Skeletal muscle tissue (tissue), 4 donors: Measurements from ENCODE around the gene ORC4. TPM values are rescaled to one million over a fixed set of nuclear protein-coding genes. Genes with fewer than 3 reads are reported as not detected.

ENCODE experiments used
- H3K27ac ChIP-seq: one replicate; pipeline ENCODE4 v1.7.0; 2013; ENCODE audit warnings: mild to moderate bottlenecking, low read depth, low read length, inconsistent platforms
- H3K27me3 ChIP-seq, 3 donors: one replicate each; pipeline ENCODE4 v1.7.0; 2013; ENCODE audit warnings: low read length in 3 of 3; ENCODE audit not compliant: control insufficient read depth in 3 of 3, insufficient read depth in 3 of 3
- H3K36me3 ChIP-seq, 3 donors: one replicate each; pipeline ENCODE4 v1.7.0; 2013; ENCODE audit warnings: low read length in 3 of 3; ENCODE audit not compliant: control insufficient read depth in 3 of 3, insufficient read depth in 3 of 3
- H3K4me1 ChIP-seq, 3 donors: one replicate each; pipeline ENCODE4 v1.7.0; 2013; ENCODE audit warnings: low read length in 3 of 3, mild to moderate bottlenecking in 3 of 3; ENCODE audit not compliant: control insufficient read depth in 3 of 3, insufficient read depth in 3 of 3
- H3K4me3 ChIP-seq, 3 donors: one replicate each; pipeline ENCODE4 v1.7.0; 2013; ENCODE audit warnings: low read length in 3 of 3
- H3K9ac ChIP-seq, 3 donors: one replicate each; pipeline ENCODE4 v1.7.0; 2013; ENCODE audit warnings: low read length in 3 of 3, mild to moderate bottlenecking in 3 of 3, moderate library complexity in 2 of 3, low read depth in 1 of 3
- H3K9me3 ChIP-seq, 3 donors: one replicate each; pipeline ENCODE4 v1.7.0; 2013; ENCODE audit warnings: low read length in 3 of 3; ENCODE audit not compliant: control insufficient read depth in 3 of 3
- total RNA-seq: library from RNA; depleted of rRNA; stranded (reverse); fragments of >200 nt; gene quantifications from one replicate; pipeline ENCODE4 v1.2.3, GENCODE V29; 2014
- donor health status: Osteomylitis.

ORC4 gene
- total RNA-seq, 1 donor from 2014 or later: 32.4 TPM

DNA sequence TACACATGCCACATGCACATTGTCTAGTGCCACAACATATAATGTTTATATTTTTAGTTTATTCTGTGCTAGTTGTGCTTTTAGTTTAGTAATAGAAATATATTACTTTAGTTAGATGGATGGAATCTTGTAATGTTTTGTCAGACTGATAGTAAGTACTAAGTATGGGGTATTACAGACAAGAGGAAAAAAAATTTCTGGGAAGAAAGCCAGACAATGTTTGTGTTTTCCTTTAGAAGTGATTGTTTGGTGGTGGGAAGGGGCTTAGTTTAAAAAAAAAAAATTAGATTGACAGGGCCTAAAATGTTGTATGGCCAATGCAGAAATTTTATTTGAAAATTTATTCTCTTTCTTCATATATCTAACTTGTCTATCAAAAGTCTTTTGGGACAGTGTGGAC lies 137.9 kb downstream of the ORC4 start:
- peaks cover 0 to 2% (median 0%) of the 10 kb centered on the region in 3 donors for H3K4me1 ChIP-seq
- no peak overlapping the region for H3K4me3 ChIP-seq
- no peaks in the 10 kb centered on the region for H3K9me3 ChIP-seq
- no peak overlapping the region for H3K27ac ChIP-seq
- H3K9ac ChIP-seq: no peak overlapping the region
- H3K36me3 ChIP-seq: no peaks in the 10 kb centered on the region
- H3K27me3 ChIP-seq: no peaks in the 10 kb centered on the region

Other genes with a start within 250 kb of the ORC4 start
- gene ACVR2A, start 175.7 kb downstream of the ORC4 start, total RNA-seq: 63.2 TPM
- 30.8 TPM for gene MBD5, start 354 bp upstream of the ORC4 start, total RNA-seq